ENCODE measurements around the gene GRAP. TPM values are rescaled to one million over a fixed set of nuclear protein-coding genes. Genes with fewer than 3 reads are reported as not detected.

The GRAP gene
- total and polyA plus RNA-seq, 2 donors (not counting 3 experiments of a cell fraction or from before 2014, with no cell fraction given): 32.1 to 43.6 TPM

GRCh38 chr17:19016297-19016696 lies 30.5 kb downstream of the GRAP start:
- Histone ChIP-seq H3K9ac (replicated peaks; ENCODE audit: extremely low read depth, insufficient read depth, low read length) (no peak overlapping the region), H3K36me3 (ENCODE audit: control insufficient read depth in 2 of 2, extremely low read depth in 1 of 2, insufficient read depth in 2 of 2, low read length in 2 of 2) (no peaks in the 10 kb centered on the region), H3K4me3 (replicated peaks in 1 of 3; ENCODE audit: insufficient read depth in 1 of 3, low read depth in 1 of 3, low read length in 3 of 3) (no peak overlapping the region), H3K9me3 (replicated peaks; ENCODE audit: control insufficient read depth, insufficient read depth, low read length) (no peaks in the 10 kb centered on the region), H3K4me1 (ENCODE audit: control insufficient read depth, extremely low read depth, insufficient read depth, low read length) (no peaks in the 10 kb centered on the region), H2AFZ (ENCODE audit: low read depth, low read length) (no peak overlapping the region), H3K27ac (ENCODE audit: insufficient read depth, low read depth, low read length) (no peak overlapping the region), H3K4me2 (ENCODE audit: insufficient read depth, low read length) (no peak overlapping the region), H3K9me1 (replicated peaks; ENCODE audit: control insufficient read depth, extremely low read depth, insufficient read depth, low read length) (no peaks in the 10 kb centered on the region), H4K20me1 (replicated peaks; ENCODE audit: control insufficient read depth, extremely low read depth, insufficient read depth, low read length) (no peaks in the 10 kb centered on the region), H3K79me2 (ENCODE audit: control insufficient read depth, insufficient read depth, low read length) (no peaks in the 10 kb centered on the region), H3K27me3 (ENCODE audit: control insufficient read depth in 2 of 2, insufficient read depth in 2 of 2, low read length in 2 of 2) (no peaks in the 10 kb centered on the region)
- TF ChIP-seq JUN (IDR thresholded peaks at IDR 0.05; ENCODE audit: borderline replicate concordance, insufficient read depth, insufficient read length, low read depth) (no peak), EZH2 (IDR thresholded peaks at IDR 0.05; ENCODE audit: borderline replicate concordance, low read depth, low read length, severe bottlenecking) (no peak), POLR2A (IDR thresholded peaks at IDR 0.05; ENCODE audit: low read depth, low read length) (no peak), GATA2 (IDR thresholded peaks at IDR 0.05; ENCODE audit: insufficient read depth, insufficient read length, low read depth, low read length) (no peak), POLR2AphosphoS5 (IDR thresholded peaks at IDR 0.05; ENCODE audit: insufficient read depth, low read depth, low read length) (no peak), MYC (IDR thresholded peaks at IDR 0.05; ENCODE audit: low read depth, low read length) (no peak), FOS (IDR thresholded peaks at IDR 0.05; ENCODE audit: borderline replicate concordance, insufficient read depth, low read length) (no peak)
- TF ChIP-seq, protein P1, sequence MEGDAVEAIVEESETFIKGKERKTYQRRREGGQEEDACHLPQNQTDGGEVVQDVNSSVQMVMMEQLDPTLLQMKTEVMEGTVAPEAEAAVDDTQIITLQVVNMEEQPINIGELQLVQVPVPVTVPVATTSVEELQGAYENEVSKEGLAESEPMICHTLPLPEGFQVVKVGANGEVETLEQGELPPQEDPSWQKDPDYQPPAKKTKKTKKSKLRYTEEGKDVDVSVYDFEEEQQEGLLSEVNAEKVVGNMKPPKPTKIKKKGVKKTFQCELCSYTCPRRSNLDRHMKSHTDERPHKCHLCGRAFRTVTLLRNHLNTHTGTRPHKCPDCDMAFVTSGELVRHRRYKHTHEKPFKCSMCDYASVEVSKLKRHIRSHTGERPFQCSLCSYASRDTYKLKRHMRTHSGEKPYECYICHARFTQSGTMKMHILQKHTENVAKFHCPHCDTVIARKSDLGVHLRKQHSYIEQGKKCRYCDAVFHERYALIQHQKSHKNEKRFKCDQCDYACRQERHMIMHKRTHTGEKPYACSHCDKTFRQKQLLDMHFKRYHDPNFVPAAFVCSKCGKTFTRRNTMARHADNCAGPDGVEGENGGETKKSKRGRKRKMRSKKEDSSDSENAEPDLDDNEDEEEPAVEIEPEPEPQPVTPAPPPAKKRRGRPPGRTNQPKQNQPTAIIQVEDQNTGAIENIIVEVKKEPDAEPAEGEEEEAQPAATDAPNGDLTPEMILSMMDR (IDR thresholded peaks at IDR 0.05; ENCODE audit: extremely low read depth in 1 of 2, insufficient read depth in 1 of 2, low read depth in 1 of 2, low read length in 2 of 2): no peak
- TF ChIP-seq, protein P2, sequence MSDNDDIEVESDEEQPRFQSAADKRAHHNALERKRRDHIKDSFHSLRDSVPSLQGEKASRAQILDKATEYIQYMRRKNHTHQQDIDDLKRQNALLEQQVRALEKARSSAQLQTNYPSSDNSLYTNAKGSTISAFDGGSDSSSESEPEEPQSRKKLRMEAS (IDR thresholded peaks at IDR 0.05; ENCODE audit: insufficient read depth, insufficient read length): no peak
- no peak for FAIRE-seq
- intact Hi-C loops (cut with micrococcal nuclease) (no loop called here), dilution Hi-C loops (cut with MboI; ENCODE audit: extremely low pct_ligation_motif_present, low sequenced_read_pairs) (no loop called here)
- no peak for DNase-seq (ENCODE audit: low read depth, low spot score)
- ChIA-PET POLR2A (no interaction called here), CTCF (interaction anchor here (2.0 kb wide), 1 partner anchor 55 kb away, joined by 8 read pairs; no protein-coding TSS in a partner anchor)
- no TSS peak for BruUV-seq (replicated peaks)
